ENCODE measurements around the gene INTS6. TPM values are rescaled to one million over a fixed set of nuclear protein-coding genes. Genes with fewer than 3 reads are reported as not detected.

Gene INTS6
- total and polyA plus RNA-seq, 11 donors, result 7.7 to 30.2 (median 23.4) TPM

DNA sequence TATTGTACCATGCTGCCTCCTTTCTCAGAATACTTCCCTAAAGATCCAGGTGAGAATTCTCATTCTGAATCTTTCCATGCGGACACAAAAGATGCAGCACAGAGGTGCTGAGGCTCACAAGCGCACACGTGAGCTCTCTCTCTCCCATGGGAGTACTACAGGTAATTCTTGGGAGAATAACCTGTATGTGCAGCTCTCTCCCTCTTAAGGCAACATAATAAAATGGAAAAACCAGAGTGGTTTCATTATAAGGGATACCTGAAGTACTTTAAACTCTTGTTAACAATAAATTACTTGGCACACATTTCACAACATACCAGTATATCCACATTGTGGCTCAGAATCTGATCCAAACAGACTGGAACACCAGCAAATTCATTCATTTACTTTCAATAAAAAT, 40.4 kb downstream of the INTS6 start:
- 92 to 98% (median 94%) methylated on average over 3 of the region's 3 CpGs for WGBS, 4 donors
- Histone ChIP-seq H3K4me3 (no peak overlapping the region), H3K27me3 (no peaks in the 10 kb centered on the region), H3K27ac (no peak overlapping the region), H3K36me3 (peaks cover 0 to 34% (median 16%) of the 10 kb centered on the region in 9 donors), H3K4me1 (peaks cover 0 to 11% (median 7%) of the 10 kb centered on the region in 12 donors), H3K9me3 (peaks cover 0 to 13% (median 0%) of the 10 kb centered on the region in 12 donors)
- ATAC-seq (no peak), DNase-seq (no peak)
- intact Hi-C loops (cut with DNase I), result no loop called here
- no peak for TF ChIP-seq POLR2A (IDR thresholded peaks at IDR 0.05)
- TF ChIP-seq, protein P1, sequence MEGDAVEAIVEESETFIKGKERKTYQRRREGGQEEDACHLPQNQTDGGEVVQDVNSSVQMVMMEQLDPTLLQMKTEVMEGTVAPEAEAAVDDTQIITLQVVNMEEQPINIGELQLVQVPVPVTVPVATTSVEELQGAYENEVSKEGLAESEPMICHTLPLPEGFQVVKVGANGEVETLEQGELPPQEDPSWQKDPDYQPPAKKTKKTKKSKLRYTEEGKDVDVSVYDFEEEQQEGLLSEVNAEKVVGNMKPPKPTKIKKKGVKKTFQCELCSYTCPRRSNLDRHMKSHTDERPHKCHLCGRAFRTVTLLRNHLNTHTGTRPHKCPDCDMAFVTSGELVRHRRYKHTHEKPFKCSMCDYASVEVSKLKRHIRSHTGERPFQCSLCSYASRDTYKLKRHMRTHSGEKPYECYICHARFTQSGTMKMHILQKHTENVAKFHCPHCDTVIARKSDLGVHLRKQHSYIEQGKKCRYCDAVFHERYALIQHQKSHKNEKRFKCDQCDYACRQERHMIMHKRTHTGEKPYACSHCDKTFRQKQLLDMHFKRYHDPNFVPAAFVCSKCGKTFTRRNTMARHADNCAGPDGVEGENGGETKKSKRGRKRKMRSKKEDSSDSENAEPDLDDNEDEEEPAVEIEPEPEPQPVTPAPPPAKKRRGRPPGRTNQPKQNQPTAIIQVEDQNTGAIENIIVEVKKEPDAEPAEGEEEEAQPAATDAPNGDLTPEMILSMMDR (IDR thresholded peaks at IDR 0.05), result no peak

- peaks cover 0 to 18% (median 0%) of the 10 kb centered on the region in 12 donors for H3K4me1 ChIP-seq
- ATAC-seq, result no peak
Measured at GRCh38 chr13:51405176-51405575, 47.7 kb downstream of the INTS6 start.

DNA sequence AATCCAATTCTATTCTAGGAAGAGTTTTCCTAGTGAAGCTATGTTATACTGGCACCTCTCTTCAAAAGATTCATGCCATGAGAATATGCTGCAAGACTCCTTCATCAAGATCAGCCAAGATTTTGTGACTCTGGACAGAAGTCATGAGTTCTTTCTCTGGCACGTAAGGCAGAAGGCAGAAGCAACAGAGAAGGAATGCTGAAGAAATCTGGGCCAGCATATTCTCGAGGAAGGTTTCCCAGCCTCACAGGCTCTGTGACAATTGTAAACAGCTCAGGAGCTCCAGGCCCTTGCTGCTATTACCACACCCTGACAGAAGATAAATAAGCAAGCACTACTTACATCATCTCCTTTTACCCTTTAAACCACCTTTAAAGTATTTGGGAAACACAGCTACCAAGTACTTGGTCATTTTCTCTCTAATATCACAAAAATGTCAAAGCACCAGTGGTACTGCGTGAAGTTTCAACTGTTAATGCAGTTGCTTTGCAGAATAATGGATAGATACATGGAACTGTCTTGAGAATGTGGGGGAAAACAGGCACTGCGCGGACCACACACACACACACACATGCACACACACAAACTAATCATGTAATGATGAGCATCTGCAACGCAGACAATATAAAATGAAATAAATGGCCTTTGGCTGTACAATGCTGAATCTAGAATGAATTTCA, 55.4 kb downstream of the INTS6 start:
- Histone ChIP-seq H3K27me3 (no peaks in the 10 kb centered on the region), H3K9me3 (no peaks in the 10 kb centered on the region), H3K27ac (peak overlapping the region in 4 of 12 donors; percentile 1 to 52 (median 24)), H3K36me3 (peaks cover 0 to 14% (median 2%) of the 10 kb centered on the region in 9 donors), H3K4me1 (peaks cover 0 to 31% (median 15%) of the 10 kb centered on the region in 12 donors), H3K4me3 (no peak overlapping the region)
- TF ChIP-seq, protein P1 (IDR thresholded peaks at IDR 0.05), result no peak
- no peak for TF ChIP-seq POLR2A (IDR thresholded peaks at IDR 0.05)
- ATAC-seq (peak in 3 of 4 donors; percentile 49 to 77 (median 52)), DNase-seq (no peak)
- intact Hi-C loops (cut with DNase I), result no loop called here
- WGBS, 4 donors, result 69 to 77% (median 70%) methylated on average over 6 of the region's 6 CpGs

More at GRCh38 chr13:51405176-51405575, 47.7 kb downstream of the INTS6 start:
- intact Hi-C loops (cut with DNase I), result no loop called here
- WGBS, 4 donors, result 56 to 67% (median 59%) methylated on average over 2 of the region's 2 CpGs
- Histone ChIP-seq H3K36me3 (no peaks in the 10 kb centered on the region), H3K27ac (peak overlapping the region in 1 of 12 donors; percentile 19), H3K27me3 (no peaks in the 10 kb centered on the region), H3K9me3 (no peaks in the 10 kb centered on the region), H3K4me3 (no peak overlapping the region)
- TF ChIP-seq POLR2A (IDR thresholded peaks at IDR 0.05), result no peak
- TF ChIP-seq, protein P1 (IDR thresholded peaks at IDR 0.05), result no peak
- DNase-seq, result no peak

- no peak for ATAC-seq
- no peak for DNase-seq
- Histone ChIP-seq H3K36me3 (peaks cover 0 to 14% (median 2%) of the 10 kb centered on the region in 9 donors), H3K9me3 (no peaks in the 10 kb centered on the region), H3K4me1 (peaks cover 0 to 28% (median 15%) of the 10 kb centered on the region in 12 donors), H3K27me3 (no peaks in the 10 kb centered on the region), H3K4me3 (no peak overlapping the region), H3K27ac (peak overlapping the region in 1 of 12 donors; percentile 52)
- no peak for TF ChIP-seq POLR2A (IDR thresholded peaks at IDR 0.05)
- TF ChIP-seq, protein P1 (IDR thresholded peaks at IDR 0.05), result no peak
- WGBS, 4 donors, result 88 to 94% (median 90%) methylated on average over 2 of the region's 2 CpGs
- intact Hi-C loops (cut with DNase I), result no loop called here
Measured at GRCh38 chr13:51396352-51396751, 56.5 kb downstream of the INTS6 start.
